Muscle of arm (tissue), 12 donors: Measurements from ENCODE around the gene OSBPL2. TPM values are rescaled to one million over a fixed set of nuclear protein-coding genes. Genes with fewer than 3 reads are reported as not detected.

Source experiments
- DNase-seq: peaks from one replicate; pipeline ENCODE4 v3.0.0-alpha.2; 2013
- polyA plus RNA-seq, 12 donors: library from polyadenylated mRNA; unstranded; fragments of 120-200 nt; gene quantifications; one replicate each; pipeline ENCODE4 v1.2.1, GENCODE V29; 2013; ENCODE audit not compliant: insufficient read length in 12 of 12

Gene OSBPL2
- polyA plus RNA-seq, 12 donors, result 24.1 to 43.3 (median 30.6) TPM; not detected in 1

- DNase-seq, result no peak
These were observed 59.3 kb downstream of the OSBPL2 start for GRCh38 chr20:62297449-62298227.

DNA sequence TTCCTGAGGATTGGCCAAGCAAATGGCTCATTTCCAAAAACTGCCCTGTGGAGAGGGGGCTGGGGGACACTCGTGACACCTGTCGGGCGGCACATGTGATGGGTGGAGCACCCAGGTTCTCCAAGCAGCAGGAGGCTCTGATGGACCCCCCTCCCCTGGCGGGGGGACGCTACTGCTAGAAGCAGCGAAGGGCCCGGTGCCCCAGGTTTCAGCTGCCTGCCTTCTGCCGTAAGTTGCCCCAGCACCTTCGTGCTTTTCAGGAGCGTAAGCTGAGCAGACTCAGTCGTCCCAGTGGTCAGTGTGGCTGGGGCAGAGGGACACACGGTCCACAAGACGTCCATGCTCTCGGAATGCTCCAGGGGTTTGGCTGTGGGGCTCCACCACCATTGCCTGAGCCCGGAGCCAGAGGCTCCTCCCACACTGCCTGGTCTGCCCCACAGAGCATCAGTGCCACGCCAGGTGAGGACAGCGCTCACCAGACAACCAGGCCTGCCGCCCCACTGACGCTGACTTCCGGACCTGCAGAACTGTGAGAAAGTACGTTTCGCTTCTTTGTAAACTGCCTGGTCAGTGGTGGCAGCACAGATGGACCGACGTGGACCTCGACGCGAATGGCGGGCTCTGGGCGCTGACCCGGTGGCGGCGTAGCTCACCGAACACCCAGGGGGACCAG, 60.4 kb downstream of the OSBPL2 start:
- DNase-seq, result no peak

GRCh38 chr20:62299666-62300236, 61.4 kb downstream of the OSBPL2 start:
- DNase-seq, result no peak

- no peak for DNase-seq
These were observed 62.0 kb downstream of the OSBPL2 start for GRCh38 chr20:62300319-62300718.

DNA sequence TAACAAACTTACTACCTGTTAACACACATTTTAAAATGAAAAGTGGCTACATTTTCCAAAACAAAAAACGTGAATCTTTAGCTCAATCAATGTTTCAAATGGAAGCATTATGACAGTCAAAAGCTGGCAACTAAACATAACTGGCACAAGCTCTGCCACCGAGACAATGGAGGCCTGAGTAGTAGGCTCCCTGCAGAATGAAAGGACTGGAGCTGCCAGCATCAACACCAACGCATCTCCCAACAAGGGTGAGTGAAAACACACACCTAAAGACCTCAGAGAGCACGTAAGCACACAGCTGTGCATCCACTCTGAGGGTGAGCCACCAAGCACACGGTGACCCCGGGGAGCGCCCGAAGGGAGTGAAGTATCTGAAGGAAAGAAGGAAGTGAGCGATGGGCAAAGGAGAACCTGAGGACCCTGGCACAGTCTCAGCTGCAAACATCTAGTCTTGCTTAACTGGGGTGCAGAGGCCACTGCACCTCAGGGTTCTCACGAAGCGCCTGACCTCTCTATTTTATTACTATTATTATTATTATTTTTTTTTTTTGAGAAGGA, 62.9 kb downstream of the OSBPL2 start:
- DNase-seq, result no peak

DNA sequence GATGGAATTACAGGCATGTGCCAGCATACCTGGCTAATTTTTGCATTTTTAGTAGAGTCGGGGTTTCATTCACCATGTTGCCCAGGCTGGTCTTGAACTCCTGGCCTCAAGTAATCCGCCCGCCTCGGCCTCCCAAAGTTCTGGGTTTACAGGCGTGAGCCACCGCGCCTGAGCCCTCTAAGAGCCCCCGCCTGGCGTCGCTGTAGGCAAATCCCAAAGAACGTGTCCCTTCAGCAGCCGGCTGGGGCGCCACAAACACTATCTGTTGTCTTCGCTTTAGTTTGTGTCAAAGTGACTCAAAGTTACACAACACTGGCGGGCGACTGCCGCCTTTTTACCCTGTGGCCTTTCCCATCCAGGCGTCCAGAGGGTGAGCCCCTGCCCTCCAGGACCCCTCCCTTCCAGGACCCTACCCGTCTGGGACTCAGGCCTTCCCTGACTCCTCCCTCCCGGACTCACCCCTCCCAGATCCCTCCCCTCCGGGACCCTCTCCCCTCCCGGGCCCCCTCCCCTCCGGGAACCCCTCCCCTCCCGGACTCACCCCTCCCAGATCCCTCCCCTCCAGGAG, 63.5 kb downstream of the OSBPL2 start:
- peak; percentile 87 for DNase-seq

- DNase-seq, result peak; percentile 98
These were observed 64.2 kb downstream of the OSBPL2 start, which contains the start of gene ADRM1 for GRCh38 chr20:62302341-62303061. TSS of gene ADRM1 (plus strand) at chr20:62302997. CDS start at chr20:62303569, 572 bp downstream.

DNA sequence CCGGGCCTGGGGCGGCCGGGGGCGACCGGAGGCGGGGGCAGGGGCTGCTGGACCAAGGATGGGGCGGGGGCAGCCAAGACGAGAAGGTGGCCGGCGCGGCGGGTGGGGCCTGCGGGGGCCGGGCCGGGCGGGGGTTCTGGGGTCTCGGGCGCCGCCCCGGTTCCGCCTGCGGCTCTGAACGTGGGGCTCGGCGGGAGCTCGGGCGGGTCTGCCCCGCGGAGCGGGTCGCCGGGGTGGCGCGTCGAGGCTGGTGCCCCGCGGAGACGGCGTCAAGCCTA, 64.7 kb downstream of the OSBPL2 start:
- no peak for DNase-seq

DNA sequence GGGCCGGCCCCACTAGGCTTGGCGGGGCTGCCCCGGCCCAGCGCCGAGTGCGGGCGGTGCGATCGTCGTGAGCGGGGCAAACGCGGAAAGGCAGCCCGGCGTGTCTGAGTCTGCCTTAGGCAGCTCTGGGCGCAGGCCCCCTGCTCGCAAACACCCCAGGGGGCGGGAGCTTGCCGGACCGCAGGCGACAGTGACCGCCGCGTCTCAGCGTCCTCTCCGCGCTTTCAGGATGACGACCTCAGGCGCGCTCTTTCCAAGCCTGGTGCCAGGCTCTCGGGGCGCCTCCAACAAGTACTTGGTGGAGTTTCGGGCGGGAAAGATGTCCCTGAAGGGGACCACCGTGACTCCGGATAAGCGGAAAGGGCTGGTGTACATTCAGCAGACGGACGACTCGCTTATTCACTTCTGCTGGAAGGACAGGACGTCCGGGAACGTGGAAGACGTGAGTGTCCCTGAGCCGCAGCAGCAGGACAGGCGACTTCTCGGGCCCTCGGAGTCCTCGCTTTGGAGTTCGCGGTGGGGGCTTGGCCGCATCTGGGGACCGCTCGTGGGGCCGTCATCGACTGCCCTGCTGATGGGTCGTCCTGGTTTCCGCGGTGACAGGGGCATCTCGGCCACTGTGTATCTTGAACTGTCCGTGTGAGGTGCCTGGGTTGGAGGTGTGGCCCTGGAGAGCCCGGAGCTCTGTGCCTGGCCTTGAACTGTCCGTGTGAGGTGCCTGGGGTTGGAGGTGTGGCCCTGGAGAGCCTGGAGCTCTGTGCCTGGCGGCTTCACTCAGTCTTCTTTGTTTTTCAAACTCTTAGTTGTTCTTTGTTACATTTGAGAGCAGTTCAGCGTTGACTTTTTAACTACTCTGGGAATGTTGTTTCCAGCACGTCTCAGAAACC, 65.3 kb downstream of the OSBPL2 start:
- DNase-seq, result no peak

DNA sequence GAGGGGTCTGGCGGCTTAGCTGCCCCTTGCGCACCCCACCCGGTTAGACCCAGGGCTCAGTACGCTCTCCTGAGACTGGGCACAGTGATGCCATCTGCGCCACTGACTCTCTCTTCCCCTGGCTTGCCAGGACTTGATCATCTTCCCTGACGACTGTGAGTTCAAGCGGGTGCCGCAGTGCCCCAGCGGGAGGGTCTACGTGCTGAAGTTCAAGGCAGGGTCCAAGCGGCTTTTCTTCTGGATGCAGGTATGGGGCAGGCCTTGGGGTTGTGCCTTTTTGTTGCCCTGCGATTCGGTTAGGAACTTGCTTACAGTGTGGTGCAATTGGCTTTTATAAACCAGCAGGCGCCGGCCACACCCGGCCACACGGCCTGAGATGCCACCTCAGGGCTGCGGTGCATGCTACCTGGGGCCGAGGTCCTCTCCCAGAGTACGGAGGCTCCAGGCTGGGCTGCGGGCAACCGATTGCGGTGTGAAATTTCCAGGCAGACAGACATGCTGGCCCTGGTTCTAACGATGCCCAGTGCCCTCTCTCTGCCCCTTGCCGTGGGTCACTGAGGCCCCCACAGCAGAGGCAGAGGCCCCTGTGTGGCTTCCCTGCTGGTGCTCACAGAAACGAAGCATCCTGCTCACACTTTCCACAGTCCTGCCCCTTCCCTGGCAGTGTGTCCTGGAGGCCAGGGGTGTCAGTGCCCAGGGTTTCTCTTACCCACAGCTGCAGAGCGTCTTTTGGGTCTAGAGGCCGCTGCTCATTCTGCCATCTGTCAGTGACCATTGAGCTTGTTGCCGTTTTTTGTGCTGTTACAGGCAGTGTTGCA, 66.2 kb downstream of the OSBPL2 start:
- no peak for DNase-seq

- DNase-seq, result no peak
These were observed 66.9 kb downstream of the OSBPL2 start for GRCh38 chr20:62305149-62305764.

DNA sequence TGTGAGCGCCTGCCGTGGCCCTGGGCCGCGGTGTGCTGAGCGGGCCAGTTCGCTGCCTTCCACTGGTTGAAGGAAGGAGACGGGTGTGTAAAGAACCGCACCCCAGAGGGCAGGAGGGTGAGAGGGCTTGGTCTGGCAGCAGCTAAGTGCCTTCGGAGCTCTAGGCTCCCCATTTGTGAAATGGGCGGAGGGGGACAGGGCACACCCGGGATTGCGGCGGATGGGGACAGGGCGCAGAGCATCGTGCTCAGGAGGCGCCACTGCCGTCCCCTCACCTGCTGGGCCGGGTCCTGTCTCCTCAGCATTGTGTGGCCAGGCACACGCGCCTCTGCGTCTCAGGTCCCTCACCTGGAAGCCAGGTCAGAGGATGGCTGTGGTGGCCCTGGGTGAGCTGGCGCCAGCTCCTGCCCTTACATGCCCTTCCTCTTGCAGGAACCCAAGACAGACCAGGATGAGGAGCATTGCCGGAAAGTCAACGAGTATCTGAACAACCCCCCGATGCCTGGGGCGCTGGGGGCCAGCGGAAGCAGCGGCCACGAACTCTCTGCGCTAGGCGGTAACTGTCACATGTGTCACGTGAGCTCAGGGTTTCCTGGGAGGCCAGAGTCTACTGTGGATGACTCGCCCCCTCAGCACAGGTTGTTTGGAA, 67.6 kb downstream of the OSBPL2 start:
- DNase-seq, result no peak

DNA sequence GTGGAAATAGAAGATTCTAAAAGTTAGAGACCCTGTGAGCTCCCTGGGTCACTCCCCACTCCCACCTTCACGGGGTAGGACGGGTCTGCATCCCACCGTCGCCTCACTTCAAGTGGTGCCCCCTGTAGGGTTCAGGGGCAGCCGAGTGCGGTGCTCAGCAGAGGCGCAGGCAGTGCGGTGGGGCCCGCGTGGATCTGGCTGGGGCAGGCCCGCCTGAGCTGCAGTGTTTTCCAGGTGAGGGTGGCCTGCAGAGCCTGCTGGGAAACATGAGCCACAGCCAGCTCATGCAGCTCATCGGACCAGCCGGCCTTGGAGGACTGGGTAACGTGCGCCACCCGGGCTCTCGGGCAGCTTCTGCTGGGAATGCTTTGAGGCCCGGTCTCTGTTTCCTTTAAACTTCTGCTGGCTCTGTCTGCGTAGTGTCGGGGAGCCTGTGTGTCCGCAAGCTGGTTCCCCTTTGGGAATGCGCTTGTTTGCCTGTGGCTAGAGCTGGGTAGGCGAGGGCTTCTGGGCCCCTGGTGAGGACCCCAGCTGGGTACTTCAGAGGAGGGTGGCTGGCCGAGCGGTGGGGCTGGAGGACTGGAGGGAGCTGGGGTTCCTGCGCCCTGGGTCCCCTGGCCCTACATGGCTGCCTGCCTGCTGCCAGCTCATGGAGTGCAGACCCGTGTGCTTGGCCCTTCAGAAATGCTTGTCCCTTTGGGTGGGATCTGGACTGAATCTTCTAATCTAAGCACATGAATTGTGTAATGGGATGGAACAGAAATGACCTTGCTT, 68.3 kb downstream of the OSBPL2 start:
- DNase-seq, result no peak

- DNase-seq, result no peak
These were observed 69.1 kb downstream of the OSBPL2 start for GRCh38 chr20:62307226-62308101.

DNA sequence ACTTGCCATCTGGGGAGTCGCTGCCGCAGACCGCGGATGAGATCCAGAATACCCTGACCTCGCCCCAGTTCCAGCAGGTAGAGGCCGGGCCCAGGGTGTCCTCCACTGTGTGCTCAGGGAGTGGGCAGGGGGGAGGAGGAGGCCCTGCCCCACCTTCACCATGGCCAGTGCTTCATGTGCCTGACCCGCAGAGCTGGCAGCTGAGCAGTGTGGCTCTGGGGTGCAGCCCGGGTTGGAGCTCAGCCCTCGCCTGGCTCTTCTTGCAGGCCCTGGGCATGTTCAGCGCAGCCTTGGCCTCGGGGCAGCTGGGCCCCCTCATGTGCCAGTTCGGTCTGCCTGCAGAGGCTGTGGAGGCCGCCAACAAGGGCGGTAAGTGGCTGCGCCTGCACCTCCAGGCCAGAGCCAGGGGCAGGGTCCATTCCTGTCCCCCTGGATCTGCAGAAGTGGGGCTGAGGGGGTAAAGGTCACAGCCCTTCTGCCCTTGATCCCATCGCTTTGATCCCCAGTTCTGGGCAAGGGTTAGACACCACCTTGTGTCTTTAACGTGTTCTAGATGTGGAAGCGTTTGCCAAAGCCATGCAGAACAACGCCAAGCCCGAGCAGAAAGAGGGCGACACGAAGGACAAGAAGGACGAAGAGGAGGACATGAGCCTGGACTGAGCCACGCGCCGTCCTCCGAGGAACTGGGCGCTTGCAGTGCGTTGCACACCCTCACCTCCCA, 69.9 kb downstream of the OSBPL2 start:
- no peak for DNase-seq
